Activated CD4-positive, alpha-beta memory T cell treated with anti-CD3 and anti-CD28 coated beads for 36 hours (primary cell): ENCODE measurements around the gene AP1M2. TPM values are rescaled to one million over a fixed set of nuclear protein-coding genes. Genes with fewer than 3 reads are reported as not detected.
"Not testable (repeated sequence)": the region's sequence is repeated elsewhere in the genome, so short reads cannot be mapped to it uniquely, and the experiment has no call there.

Source experiments
- CTCF ChIA-PET: fragments of 350-600 bp; sonication (Branson Sonifier 250); formaldehyde crosslinking; loops from one replicate; lab custom pipeline; 2021; ENCODE audit warnings: antibody characterized with exemption, inconsistent platforms; lab: Charles Lee
- POLR2A ChIA-PET: fragments of 350-600 bp; sonication (Branson Sonifier 250); formaldehyde crosslinking; loops from one replicate; lab custom pipeline; 2021; ENCODE audit warnings: antibody characterized with exemption; lab: Charles Lee
- DNase-seq: peaks from one replicate; pipeline ENCODE4 v3.0.0-alpha.2; 2020
- H3K27ac Mint-ChIP-seq: one replicate; pipeline ENCODE4 v1.8.0; 2021; ENCODE audit warnings: mixed read lengths
- H3K27me3 Mint-ChIP-seq: one replicate; pipeline ENCODE4 v1.8.0; 2021; ENCODE audit warnings: mixed read lengths
- H3K36me3 Mint-ChIP-seq: one replicate; pipeline ENCODE4 v1.8.0; 2021; ENCODE audit warnings: mixed read lengths
- H3K4me1 Mint-ChIP-seq: one replicate; pipeline ENCODE4 v1.8.0; 2021; ENCODE audit warnings: low read depth, mixed read lengths
- H3K4me3 Mint-ChIP-seq: one replicate; pipeline ENCODE4 v1.8.0; 2021; ENCODE audit warnings: mild to moderate bottlenecking, mixed read lengths
- H3K9me3 Mint-ChIP-seq: one replicate; pipeline ENCODE4 v1.8.0; 2021; ENCODE audit warnings: mixed read lengths
- intact Hi-C: fragments of 100-400 bp; cut with micrococcal nuclease; formaldehyde crosslinking; loops from one replicate; pipeline ENCODE4 v1.15.1; 2023
- total RNA-seq, 2 experiments: library from RNA; stranded (reverse); gene quantifications; one replicate each; pipeline ENCODE4 v1.2.3, GENCODE V29; 2021

AP1M2 gene
- total RNA-seq, 2 experiments from 2014 or later = not detected

DNA sequence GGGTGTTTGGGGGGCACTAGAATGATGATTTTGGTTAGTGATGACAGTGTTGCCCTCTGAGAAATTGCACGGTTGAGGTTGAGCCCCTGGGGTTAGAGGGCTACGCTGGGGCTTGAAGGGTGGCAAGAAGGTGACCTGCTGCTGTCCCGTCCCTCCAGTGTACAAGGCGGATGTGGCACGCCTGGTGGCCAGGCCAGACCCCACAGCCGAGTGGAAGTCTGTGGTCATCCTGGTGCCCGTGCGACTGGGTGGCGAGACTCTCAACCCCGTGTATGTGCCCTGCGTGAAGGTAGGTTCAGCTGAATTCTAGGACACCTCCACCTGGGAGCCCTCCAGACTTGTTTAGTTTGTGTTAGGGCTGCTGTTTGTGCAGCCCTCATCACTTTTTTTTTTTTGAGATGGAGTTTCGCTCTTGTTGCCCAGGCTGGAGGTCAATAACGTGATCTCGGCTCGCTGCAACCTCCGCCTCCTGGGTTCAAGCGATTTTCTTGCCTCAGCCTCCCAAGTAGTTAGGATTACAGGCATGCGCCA lies 38.3 kb downstream of the AP1M2 start:
- Mint-ChIP-seq H3K4me3 (no peak overlapping the region), H3K4me1 (peaks cover 25% of the 10 kb centered on the region), H3K9me3 (no peaks in the 10 kb centered on the region), H3K27me3 (no peaks in the 10 kb centered on the region), H3K36me3 (peaks cover 25% of the 10 kb centered on the region), H3K27ac (no peak overlapping the region)
- no peak for DNase-seq
- CTCF ChIA-PET = no interaction called here
- POLR2A ChIA-PET = no interaction called here
- intact Hi-C loops = no loop called here

DNA sequence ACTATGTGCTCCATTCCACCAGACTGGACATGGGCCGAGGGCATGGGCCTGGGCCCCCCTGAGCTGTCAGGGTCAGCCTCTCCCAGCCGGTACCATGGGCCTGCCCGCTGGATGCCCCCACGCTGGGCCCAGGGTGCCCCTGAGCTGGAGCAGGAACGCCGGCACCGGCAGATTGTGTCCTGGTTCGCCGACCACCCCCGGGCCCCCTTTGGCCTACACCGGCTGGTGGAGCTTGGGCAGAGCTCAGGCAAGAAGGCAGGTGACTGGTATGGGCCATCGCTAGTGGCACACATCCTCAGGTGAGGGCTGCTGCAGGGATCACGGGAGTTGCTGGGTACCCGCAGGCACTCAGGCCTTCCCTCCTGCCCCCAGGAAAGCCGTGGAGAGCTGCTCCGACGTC lies 40.3 kb downstream of the AP1M2 start:
- intact Hi-C loops = no loop called here
- Mint-ChIP-seq H3K27ac (no peak overlapping the region), H3K27me3 (no peaks in the 10 kb centered on the region), H3K9me3 (no peaks in the 10 kb centered on the region), H3K36me3 (peaks cover 9% of the 10 kb centered on the region), H3K4me3 (no peak overlapping the region), H3K4me1 (peaks cover 14% of the 10 kb centered on the region)
- ChIA-PET CTCF (interaction anchor here (1.3 kb wide), 1 partner anchor 111 kb away, joined by 5 read pairs; no protein-coding TSS in a partner anchor), POLR2A (no interaction called here)
- no peak for DNase-seq

DNA sequence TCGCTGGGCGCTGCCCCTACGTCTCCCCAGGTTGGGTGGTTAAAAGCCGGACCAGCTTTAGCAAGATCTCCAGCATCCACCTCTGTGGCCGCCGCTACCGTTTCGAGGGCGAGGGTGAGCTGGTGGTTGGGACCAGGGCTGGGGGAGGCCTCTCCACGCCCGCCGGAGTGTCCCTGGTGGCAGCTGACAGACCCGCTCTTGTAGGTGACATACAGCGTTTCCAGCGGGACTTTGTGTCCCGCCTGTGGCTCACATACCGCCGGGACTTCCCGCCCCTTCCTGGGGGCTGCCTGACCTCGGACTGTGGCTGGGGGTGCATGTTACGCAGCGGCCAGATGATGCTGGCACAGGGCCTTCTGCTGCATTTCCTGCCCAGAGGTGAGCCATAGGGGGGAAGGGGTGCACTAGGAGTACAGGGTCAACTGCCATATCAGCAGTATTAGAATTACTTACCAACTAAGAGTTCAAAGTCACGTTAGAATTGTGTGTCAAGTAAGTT lies 42.3 kb downstream of the AP1M2 start:
- Mint-ChIP-seq H3K27me3 (peaks cover 4% of the 10 kb centered on the region), H3K4me1 (peaks cover 14% of the 10 kb centered on the region), H3K4me3 (peak overlapping the region; percentile 88), H3K36me3 (peaks cover 3% of the 10 kb centered on the region), H3K9me3 (no peaks in the 10 kb centered on the region), H3K27ac (peak overlapping the region; percentile 84)
- intact Hi-C loops = loop anchor here (5.0 kb wide), 1 partner anchor 38 kb away; no protein-coding TSS in a partner anchor
- POLR2A ChIA-PET = no interaction called here
- peak; percentile 45 for DNase-seq
- CTCF ChIA-PET = no interaction called here

DNA sequence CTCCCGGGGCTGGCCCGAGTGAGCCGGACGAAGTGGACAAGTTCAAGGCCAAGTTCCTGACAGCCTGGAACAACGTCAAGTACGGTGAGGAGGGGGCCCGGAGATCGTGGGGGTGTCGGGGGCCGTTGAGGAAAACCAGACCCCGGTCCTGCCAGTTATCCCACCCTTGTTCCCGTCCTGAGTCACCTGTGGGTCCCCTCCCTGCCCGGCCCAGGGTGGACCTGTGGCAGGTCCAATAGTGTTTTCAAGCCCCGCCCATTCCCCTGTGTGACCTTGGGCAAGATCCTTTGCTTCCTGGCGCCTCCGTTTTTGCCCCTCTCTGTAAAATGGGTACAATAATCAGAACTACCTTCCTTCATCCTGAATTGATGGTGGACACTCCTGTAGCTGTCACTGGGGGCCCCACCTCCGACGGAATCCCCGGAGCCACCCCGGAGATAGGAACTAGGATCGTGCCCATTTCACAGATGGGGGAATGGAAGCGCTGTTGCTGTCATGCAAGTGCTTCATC lies 42.8 kb downstream of the AP1M2 start:
- Mint-ChIP-seq H3K4me1 (peaks cover 14% of the 10 kb centered on the region), H3K9me3 (no peaks in the 10 kb centered on the region), H3K27ac (peak overlapping the region; percentile 84), H3K4me3 (peak overlapping the region; percentile 88), H3K27me3 (peaks cover 4% of the 10 kb centered on the region), H3K36me3 (peaks cover 3% of the 10 kb centered on the region)
- ChIA-PET CTCF (no interaction called here), POLR2A (no interaction called here)
- intact Hi-C loops = loop anchor here (5.0 kb wide), 1 partner anchor 37 kb away; no protein-coding TSS in a partner anchor
- DNase-seq = peak; percentile 38

DNA sequence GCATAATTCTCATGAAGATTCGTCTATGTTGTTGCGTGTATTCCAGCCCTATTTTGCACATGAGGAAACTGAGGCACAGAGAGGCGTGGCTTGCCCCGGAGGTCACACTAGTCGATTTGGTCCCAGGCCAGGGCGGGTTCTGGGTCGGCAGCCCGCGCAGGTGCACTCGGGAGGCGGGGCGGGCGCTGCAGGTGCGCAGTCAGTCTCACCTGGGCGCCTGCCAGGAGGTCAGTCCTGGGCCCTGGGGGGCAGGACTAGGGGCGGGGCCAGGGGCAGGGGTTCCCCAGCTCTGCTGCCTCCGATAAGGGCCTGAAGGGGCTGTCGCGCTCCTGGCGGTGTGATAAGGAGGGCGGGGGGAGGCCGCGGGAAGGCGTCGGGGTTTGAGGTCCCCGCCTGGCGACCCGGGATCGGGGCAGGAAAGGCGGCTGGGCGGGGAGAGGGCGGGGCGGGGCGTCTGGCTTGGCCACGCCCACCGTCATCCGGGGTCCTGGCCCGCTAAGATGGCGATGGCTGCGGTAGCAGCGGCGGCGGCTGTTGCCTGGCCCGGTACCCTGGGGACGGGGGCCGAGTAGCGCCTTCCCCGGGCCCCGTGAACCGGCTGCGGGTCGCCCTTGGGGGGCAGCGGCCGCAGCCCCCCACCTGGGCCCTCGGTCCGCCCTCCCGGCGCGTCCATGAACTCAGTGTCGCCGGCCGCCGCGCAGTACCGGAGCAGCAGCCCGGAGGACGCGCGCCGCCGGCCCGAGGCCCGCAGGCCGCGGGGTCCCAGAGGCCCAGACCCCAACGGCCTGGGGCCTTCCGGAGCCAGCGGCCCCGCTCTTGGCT lies 43.5 kb downstream of the AP1M2 start, which contains the start of gene ATG4D:
ATG4D (plus strand) TSS at position 485 of the 822 bp plus-strand sequence; CDS start at position 672, 187 bp downstream.
- H3K4me1 Mint-ChIP-seq = peaks cover 14% of the 10 kb centered on the region
- POLR2A ChIA-PET = interaction anchor here (1.0 kb wide), 1 partner anchor 35 kb away, joined by 4 read pairs; no protein-coding TSS in a partner anchor
- no peaks in the 10 kb centered on the region for H3K9me3 Mint-ChIP-seq
- DNase-seq = peak; percentile 85
- peak within 1 kb of the TSS; percentile 84 for H3K27ac Mint-ChIP-seq
- H3K36me3 Mint-ChIP-seq = peaks cover 3% of the 10 kb centered on the region
- H3K27me3 Mint-ChIP-seq = peaks cover 8% of the 10 kb centered on the region
- intact Hi-C loops = loop anchor here (1.0 to 5.0 kb wide), 2 partner anchors 26 to 36 kb away; no protein-coding TSS in a partner anchor
- CTCF ChIA-PET = interaction anchor here (1.5 to 2.7 kb wide), 4 partner anchors 9 to 60 kb away, joined by 3 to 18 read pairs (median 7); no protein-coding TSS in a partner anchor
- H3K4me3 Mint-ChIP-seq = peak within 1 kb of the TSS; percentile 88

DNA sequence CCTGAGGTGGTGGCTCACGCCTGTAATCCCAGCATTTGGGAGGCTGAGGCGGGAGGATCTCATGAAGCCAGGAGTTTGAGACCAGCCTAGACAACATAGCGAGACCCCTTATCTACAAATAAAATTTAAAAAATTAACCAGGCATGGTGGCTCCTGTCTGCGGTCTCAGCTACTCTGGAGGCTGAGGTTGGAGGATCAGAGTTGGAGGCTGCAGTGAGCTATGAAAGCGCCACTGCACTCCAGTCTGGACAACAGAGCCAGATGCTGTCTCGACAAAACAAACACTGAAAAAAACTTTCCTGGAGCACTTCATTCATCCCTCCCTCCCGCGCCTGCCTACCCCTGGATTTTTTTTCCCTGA lies 44.1 kb downstream of the AP1M2 start:
- POLR2A ChIA-PET = interaction anchor here (0.6 to 1.0 kb wide), 2 partner anchors 13 to 35 kb away, joined by 3 to 4 read pairs; no protein-coding TSS in a partner anchor
- H3K9me3 Mint-ChIP-seq = no peaks in the 10 kb centered on the region
- peak overlapping the region; percentile 65 for H3K27ac Mint-ChIP-seq
- peak overlapping the region; percentile 68 for H3K4me3 Mint-ChIP-seq
- peaks cover 14% of the 10 kb centered on the region for H3K4me1 Mint-ChIP-seq
- CTCF ChIA-PET = interaction anchor here (0.7 to 2.7 kb wide), 9 partner anchors 9 to 174 kb away, joined by 3 to 18 read pairs (median 4); partner anchors contain the start of genes CDKN2D and DNM2
- DNase-seq = no peak
- H3K36me3 Mint-ChIP-seq = peaks cover 3% of the 10 kb centered on the region
- intact Hi-C loops = loop anchor here (1.0 to 5.0 kb wide), 2 partner anchors 26 to 36 kb away; no protein-coding TSS in a partner anchor
- H3K27me3 Mint-ChIP-seq = peaks cover 10% of the 10 kb centered on the region

DNA sequence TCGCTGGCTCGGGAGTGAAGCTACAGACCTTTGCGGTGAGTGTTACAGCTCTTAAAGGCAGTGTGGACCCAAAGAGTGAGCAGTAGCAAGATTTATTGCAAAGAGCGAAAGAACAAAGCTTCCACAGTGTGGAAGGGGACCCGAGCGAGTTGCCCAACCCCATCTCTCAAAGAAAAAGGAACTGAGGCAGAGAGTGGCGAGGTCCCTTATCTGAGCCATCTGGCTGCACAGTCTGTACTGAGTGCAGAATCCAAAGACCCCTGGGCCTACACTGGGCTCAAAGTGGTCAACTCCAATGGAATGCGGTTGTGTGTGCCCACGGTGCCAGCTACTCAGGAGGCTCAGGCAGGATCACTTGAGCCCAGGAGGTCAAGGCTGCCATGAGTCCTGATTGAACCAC lies 48.1 kb downstream of the AP1M2 start:
- intact Hi-C loops, H3K4me1 Mint-ChIP-seq, H3K36me3 Mint-ChIP-seq, CTCF ChIA-PET, H3K27ac Mint-ChIP-seq, H3K9me3 Mint-ChIP-seq, DNase-seq, POLR2A ChIA-PET, H3K4me3 Mint-ChIP-seq: not testable (repeated sequence)
- peaks cover 16% of the 10 kb centered on the region for H3K27me3 Mint-ChIP-seq

DNA sequence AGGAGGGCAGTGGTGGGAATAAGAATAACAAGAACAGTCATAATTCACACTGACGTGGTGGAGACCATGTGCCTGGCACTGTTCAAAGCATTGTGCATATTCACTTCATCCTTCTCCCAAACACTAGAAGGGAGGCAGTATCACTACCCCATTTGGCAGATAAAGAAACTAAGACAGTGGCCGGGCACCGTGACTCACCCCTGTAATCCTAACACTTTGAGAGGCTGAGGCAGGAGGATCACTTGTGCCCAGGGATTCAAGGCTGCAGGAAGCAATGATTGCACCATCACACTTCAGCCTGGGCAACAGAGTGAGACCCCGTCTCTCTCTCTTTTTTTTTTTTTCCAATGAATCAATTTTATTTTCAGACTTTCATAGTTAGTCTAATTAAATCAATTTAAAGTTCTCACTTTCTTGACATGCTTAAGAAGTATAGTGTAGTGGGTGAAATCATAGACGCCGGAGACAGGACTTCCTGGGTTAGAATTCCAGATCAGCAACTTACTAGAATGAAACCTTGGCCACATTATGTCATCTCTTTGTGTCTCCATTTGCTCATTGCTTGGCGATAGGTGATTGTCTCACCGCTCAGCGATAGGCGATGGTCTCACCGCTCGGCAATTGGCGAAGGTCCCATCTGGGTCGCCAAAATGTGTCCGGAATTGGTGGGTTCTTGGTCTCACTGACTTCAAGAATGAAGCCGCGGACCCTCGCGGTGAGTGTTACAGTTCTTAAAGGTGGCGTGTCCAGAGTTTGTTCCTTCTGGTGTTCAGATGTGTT lies 48.7 kb downstream of the AP1M2 start:
- no peak overlapping the region for H3K27ac Mint-ChIP-seq
- ChIA-PET POLR2A (no interaction called here), CTCF (interaction anchor here (0.5 to 1.0 kb wide), 2 partner anchors 30 to 413 kb away, joined by 3 to 4 read pairs; no protein-coding TSS in a partner anchor)
- H3K9me3 Mint-ChIP-seq = no peaks in the 10 kb centered on the region
- H3K27me3 Mint-ChIP-seq = peaks cover 20% of the 10 kb centered on the region
- peaks cover 3% of the 10 kb centered on the region for H3K4me1 Mint-ChIP-seq
- DNase-seq = no peak
- intact Hi-C loops = no loop called here
- H3K36me3 Mint-ChIP-seq = no peaks in the 10 kb centered on the region
- H3K4me3 Mint-ChIP-seq = no peak overlapping the region

DNA sequence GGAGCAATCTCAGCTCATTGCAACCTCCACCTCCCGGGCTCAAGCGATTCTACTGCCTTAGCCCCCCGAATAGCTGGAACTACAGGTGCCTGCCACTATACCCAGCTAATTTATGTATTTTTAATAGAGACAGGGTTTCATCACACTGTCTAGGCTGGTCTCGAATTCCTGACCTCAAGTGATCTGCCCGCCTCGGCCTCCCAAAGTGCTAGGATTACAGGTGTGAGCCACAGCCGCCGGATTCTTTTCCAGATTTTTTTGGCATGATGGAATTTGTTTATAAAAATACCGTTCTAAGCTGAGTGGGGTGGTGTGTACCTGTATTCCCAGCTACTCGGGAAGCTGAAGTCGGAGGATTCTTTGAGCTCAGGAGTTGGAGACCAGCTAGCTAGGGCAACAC lies 49.4 kb downstream of the AP1M2 start:
- Mint-ChIP-seq H3K4me1 (no peaks in the 10 kb centered on the region), H3K9me3 (no peaks in the 10 kb centered on the region), H3K27me3 (peaks cover 20% of the 10 kb centered on the region), H3K27ac (no peak overlapping the region), H3K36me3 (no peaks in the 10 kb centered on the region), H3K4me3 (no peak overlapping the region)
- intact Hi-C loops = no loop called here
- POLR2A ChIA-PET = interaction anchor here (0.6 kb wide), 1 partner anchor 539 kb away, joined by 3 read pairs; no protein-coding TSS in a partner anchor
- CTCF ChIA-PET = interaction anchor here (0.5 to 1.0 kb wide), 2 partner anchors 30 to 413 kb away, joined by 3 to 4 read pairs; no protein-coding TSS in a partner anchor
- no peak for DNase-seq

DNA sequence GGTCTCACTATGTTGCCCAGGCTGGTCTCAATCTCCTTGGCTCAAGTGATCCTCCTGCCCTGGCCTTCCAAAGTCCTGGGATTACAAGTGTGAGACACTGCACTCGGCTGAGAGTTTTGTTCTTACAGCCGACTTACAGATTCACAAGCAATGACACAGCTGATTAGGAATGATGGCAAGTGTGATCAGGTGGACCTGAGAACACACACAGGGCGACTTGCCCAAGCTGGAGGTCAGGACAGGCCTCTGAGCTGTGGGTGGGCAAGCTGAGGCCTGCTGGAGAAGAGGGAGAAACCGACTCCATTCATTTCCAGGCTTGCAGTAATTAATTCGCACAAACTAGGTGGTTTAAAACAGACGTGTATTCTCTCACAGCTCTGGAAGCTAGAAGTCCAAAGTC lies 51.5 kb downstream of the AP1M2 start:
- H3K4me1 Mint-ChIP-seq = no peaks in the 10 kb centered on the region
- H3K27me3 Mint-ChIP-seq = peaks cover 20% of the 10 kb centered on the region
- no peak for DNase-seq
- H3K9me3 Mint-ChIP-seq = no peaks in the 10 kb centered on the region
- H3K36me3 Mint-ChIP-seq = no peaks in the 10 kb centered on the region
- no peak overlapping the region for H3K27ac Mint-ChIP-seq
- ChIA-PET CTCF (interaction anchor here (1.0 kb wide), 1 partner anchor 10 kb away, joined by 3 read pairs; no protein-coding TSS in a partner anchor), POLR2A (no interaction called here)
- no peak overlapping the region for H3K4me3 Mint-ChIP-seq
- intact Hi-C loops = no loop called here
